ENCODE results near the gene ZNF628.

Gene ZNF628

DNA sequence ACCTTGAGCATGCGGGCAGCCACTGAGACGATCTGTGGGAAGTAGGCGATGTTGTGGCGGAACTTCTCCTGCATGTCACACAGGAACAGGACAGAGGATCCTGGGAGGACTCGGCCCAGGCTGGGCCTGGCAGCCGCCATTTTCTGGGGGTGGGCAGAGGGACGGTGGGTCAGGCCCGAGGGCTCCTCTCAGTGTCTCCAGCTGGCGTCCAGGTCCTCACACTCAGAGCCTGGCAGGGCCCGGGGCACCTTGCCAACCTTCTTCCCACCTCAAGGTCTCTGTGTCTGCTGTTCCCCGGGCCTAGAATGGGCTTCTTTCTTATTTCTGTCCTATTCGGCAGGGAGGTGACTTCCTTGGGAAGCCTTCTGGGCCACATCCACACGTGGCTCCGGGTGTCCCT, 20.1 kb upstream of the ZNF628 start:
- no peak for DNase-seq (ENCODE audit: extremely low read depth, low read depth)
- TF ChIP-seq, protein P1, sequence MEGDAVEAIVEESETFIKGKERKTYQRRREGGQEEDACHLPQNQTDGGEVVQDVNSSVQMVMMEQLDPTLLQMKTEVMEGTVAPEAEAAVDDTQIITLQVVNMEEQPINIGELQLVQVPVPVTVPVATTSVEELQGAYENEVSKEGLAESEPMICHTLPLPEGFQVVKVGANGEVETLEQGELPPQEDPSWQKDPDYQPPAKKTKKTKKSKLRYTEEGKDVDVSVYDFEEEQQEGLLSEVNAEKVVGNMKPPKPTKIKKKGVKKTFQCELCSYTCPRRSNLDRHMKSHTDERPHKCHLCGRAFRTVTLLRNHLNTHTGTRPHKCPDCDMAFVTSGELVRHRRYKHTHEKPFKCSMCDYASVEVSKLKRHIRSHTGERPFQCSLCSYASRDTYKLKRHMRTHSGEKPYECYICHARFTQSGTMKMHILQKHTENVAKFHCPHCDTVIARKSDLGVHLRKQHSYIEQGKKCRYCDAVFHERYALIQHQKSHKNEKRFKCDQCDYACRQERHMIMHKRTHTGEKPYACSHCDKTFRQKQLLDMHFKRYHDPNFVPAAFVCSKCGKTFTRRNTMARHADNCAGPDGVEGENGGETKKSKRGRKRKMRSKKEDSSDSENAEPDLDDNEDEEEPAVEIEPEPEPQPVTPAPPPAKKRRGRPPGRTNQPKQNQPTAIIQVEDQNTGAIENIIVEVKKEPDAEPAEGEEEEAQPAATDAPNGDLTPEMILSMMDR (IDR thresholded peaks at IDR 0.05; ENCODE audit: low read depth, low read length): no peak

DNA sequence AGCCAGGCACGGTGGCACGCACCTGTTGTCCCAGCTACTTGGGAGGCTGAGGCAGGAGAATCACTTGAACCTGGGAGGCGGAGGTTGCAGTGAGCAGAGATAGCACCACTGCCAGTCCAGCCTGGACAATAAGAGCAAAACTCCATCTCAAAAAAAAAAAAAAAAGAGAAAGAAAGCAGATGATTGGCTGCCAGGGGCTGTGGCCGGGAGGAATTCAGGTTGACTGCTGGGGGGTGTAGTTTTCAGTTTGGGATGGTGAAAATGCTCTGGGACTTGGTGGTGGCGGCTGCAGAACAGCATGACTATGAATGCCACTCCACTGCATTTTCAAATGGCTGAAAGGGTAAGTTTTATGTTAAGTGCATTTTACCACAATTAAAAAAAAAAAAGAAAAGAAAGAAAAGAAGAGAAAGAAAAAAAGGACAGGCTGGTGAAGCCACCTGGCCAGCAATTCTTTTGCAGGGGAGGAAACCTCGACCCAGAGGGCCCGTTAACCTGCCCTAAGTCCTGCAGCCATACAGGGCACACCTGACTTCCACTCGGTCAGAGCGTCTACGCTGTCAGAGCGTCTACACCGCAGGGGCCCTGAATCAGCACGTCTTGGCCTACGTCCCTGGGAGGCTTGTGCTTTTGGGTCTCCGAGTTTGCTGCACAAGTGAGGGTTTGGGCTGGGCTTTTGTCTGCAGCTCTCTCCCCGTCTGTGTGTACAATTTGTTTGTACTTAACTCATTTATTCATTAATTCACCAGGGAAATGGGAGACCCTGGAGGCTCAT, 18.5 kb upstream of the ZNF628 start:
- TF ChIP-seq, protein P1 (IDR thresholded peaks at IDR 0.05; ENCODE audit: low read depth, low read length): no peak
- DNase-seq (ENCODE audit: extremely low read depth, low read depth): no peak

DNA sequence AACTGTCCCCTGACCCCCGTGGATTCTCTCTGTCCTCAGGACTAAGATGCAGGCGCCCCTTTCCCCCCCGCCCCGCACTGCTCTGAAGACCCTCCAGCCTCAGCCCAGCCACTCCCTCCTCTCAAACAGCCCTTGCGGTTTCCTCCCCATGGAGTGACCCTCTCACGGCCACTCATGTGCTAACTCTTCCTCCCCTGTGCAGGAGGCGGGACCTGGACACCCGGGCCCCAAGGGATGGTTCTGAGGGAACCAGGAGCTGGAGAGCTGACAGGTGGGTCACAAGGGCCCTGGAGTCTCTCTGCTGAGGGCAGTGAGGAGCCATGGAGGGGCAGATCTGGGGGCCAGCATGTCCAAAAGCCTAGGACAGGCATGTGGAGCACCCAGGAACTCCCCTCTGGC, 16.9 kb upstream of the ZNF628 start:
- TF ChIP-seq, protein P1 (IDR thresholded peaks at IDR 0.05; ENCODE audit: low read depth, low read length): no peak

DNA sequence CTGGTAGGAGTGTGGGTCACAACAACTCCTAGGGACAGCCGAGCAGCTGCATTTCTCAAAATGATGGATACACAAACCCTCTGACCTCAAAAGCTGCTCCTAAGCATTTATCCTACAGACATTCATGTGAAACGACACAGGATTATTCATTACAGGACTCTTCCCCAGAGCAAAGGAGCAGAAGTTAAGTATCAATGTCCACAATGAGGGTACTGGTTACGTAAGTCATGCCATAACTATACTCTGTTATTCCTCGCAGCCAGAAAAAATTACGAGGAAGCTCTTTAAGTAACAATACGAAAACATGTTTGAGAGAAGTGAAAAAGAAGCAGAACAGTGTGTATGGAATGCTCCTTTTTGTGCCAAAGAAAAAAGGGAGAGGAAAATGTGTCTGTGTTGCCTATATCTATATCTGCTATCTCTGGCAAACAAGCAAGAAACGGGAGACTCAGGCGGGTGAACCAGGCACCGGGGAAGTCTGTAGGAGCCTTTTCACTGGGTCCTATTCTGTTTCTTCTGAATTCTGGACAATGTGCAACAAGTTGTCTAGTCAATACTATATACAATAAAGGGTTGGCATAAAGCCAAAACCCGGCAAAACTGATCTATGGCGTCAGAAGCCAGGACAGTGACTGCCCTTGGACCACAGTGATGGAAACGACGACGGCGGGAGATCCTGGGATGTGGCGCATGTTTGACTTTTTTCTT, 16.3 kb upstream of the ZNF628 start:
- TF ChIP-seq, protein P1 (IDR thresholded peaks at IDR 0.05; ENCODE audit: low read depth, low read length): no peak
- no peak for DNase-seq (ENCODE audit: extremely low read depth, low read depth)

More for the DNA sequence above, 16.9 kb upstream of the ZNF628 start:
- no peak for DNase-seq (ENCODE audit: extremely low read depth, low read depth)

DNA sequence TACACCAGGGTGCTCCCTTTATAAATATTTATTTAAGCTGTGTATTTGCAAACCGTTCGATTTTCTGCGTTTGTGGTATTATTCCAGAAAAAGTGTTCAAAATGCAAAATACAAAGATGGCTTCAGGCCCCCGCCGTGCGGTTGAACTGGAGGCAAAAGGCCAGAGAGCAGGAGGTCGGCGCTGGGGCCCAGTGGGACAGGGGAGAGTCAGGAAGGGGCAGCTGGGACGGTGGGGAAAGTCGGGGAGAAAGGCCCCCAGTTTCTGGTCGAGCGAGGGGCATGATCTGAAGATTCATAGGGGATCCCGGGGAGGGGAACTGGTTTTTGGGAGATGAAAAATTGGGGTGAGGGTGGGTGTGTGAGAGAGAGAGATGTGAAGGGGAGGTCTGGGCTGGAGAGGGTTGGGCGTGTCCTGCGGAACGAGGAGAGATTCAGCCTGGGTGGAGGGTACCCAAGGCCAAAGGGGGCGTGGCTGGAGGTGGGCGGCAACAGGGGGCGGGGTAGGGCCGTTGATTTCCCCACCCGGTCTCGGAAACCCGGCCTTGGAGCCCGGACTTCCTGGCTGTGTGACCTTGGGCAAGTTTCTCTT, 15.7 kb upstream of the ZNF628 start:
- TF ChIP-seq, protein P1 (IDR thresholded peaks at IDR 0.05; ENCODE audit: low read depth, low read length): no peak
- peak; percentile 71 for DNase-seq (ENCODE audit: extremely low read depth, low read depth)

DNA sequence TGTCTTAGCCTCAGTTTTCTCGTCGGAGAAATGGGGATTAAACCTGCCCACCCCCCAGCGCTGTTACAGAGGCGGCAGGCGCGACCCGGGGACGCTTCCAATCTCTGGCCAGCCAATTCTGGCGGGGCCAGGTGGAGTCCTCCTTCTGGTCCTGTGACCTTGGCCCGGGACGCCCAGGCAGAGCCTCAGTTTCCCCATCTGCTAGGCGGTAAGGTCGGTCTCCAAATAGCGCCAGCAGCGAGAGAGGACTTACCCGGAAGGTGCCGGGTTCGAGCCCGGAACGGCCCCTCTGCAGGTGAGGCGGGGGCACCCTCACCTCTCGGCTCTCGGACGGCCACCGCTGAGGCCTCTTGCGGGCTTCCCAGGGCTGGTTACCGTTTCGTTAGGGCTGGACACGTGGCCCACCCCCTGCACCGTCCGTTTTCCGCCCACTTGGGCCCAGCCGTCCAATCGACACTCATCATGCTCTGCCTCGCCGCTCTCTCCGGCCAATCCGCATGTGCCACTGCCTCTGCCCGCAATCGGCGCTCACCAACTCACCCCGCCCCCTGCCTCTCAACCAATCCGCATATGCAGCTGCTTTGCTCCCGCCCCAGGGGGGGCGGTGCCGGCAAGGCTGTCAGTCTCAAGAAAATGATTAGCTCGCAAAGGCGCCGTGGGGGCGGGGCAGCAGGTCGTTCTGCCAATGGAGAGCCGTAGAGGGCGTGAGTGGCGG, 15.0 kb upstream of the ZNF628 start, which contains the start of gene ISOC2:
ISOC2 (minus strand) TSS at position 384 of the 715 bp plus-strand sequence. CDS start 5,156 bp downstream, outside the sequence.
- peak; percentile 100 for DNase-seq (ENCODE audit: extremely low read depth, low read depth)
- TF ChIP-seq, protein P1 (IDR thresholded peaks at IDR 0.05; ENCODE audit: low read depth, low read length): no peak

All from AG09319 (cell line).